Endothelial cell of umbilical vein (primary cell): ENCODE measurements around the gene CLOCK. TPM values are rescaled to one million over a fixed set of nuclear protein-coding genes. Genes with fewer than 3 reads are reported as not detected.

Source experiments
- BruUV-seq: library from RNA; stranded (reverse); fragments of 400-500 nt; replicated peaks from 2 replicates; lab custom pipeline; 2021; lab: Mats Ljungman, UMichigan
- CTCF ChIA-PET: fragments of 300-600, 350-600 bp; sonication (Branson Sonifier 250); formaldehyde crosslinking; loops from one replicate; lab custom pipeline; 2021; ENCODE audit warnings: antibody characterized with exemption, inconsistent platforms; lab: Charles Lee
- POLR2A ChIA-PET: fragments of 300-600, 350-600 bp; sonication (Branson Sonifier 250); formaldehyde crosslinking; loops from one replicate; lab custom pipeline; 2021; ENCODE audit warnings: antibody characterized with exemption, inconsistent platforms; lab: Charles Lee
- DNase-seq: peaks from one replicate; pipeline ENCODE4 v3.0.0-alpha.2; 2011; ENCODE audit warnings: low read depth, low spot score
- FAIRE-seq: peaks from 2 replicates; lab custom pipeline; 2011; peaks lifted over from hg19 to GRCh38; lab: Jason Lieb, UNC
- H2AFZ ChIP-seq: 2 replicates; pipeline ENCODE4 v1.6.0; 2012; ENCODE audit warnings: low read depth, low read length, control low read depth, inconsistent platforms
- H3K27ac ChIP-seq: 2 replicates; pipeline ENCODE4 v1.5.1; 2011; ENCODE audit warnings: low read depth, mild to moderate bottlenecking, control low read depth, low read length, moderate library complexity; ENCODE audit not compliant: insufficient read depth
- H3K27me3 ChIP-seq, 2 experiments: 2 replicates each; pipeline versions ENCODE4 v1.6.0 to v1.6.1; 2011; ENCODE audit warnings: low read length in 2 of 2, mixed read lengths in 1 of 2; ENCODE audit not compliant: control insufficient read depth in 2 of 2, insufficient read depth in 2 of 2
- H3K36me3 ChIP-seq, 2 experiments: 2 replicates in 1 of 2; 3 replicates in 1 of 2; pipeline ENCODE4 v1.5.1; 2011; ENCODE audit warnings: low read length in 2 of 2, mild to moderate bottlenecking in 1 of 2, moderate library complexity in 1 of 2; ENCODE audit not compliant: control insufficient read depth in 2 of 2, insufficient read depth in 2 of 2; ENCODE audit errors: extremely low read depth in 1 of 2
- H3K4me1 ChIP-seq: 3 replicates; pipeline ENCODE4 v1.5.1; 2011; ENCODE audit warnings: mild to moderate bottlenecking, low read length; ENCODE audit not compliant: control insufficient read depth, insufficient read depth; ENCODE audit errors: extremely low read depth
- H3K4me2 ChIP-seq: 2 replicates; pipeline ENCODE4 v1.6.1; 2011; ENCODE audit warnings: low read length, control low read depth, mixed read lengths; ENCODE audit not compliant: insufficient read depth
- H3K4me3 ChIP-seq, 3 experiments: fragments of 200-600 bp in 1 of 3; sonication (generic), shearing (Covaris generic) in 1 of 3; replicated peaks in 1 of 3; 2 replicates each; pipeline ENCODE4 v1.5.1; 2011 to 2016; ENCODE audit warnings: control low read depth in 3 of 3, low read length in 3 of 3, mild to moderate bottlenecking in 2 of 3, inconsistent platforms in 1 of 3, low read depth in 1 of 3, moderate library complexity in 1 of 3; ENCODE audit not compliant: insufficient read depth in 1 of 3
- H3K79me2 ChIP-seq: 2 replicates; pipeline ENCODE4 v1.6.0; 2012; ENCODE audit warnings: low read length, inconsistent platforms; ENCODE audit not compliant: control insufficient read depth, insufficient read depth
- H3K9ac ChIP-seq: replicated peaks from 2 replicates; pipeline ENCODE3; 2011; ENCODE audit warnings: low read length, control low read depth; ENCODE audit not compliant: insufficient read depth; ENCODE audit errors: extremely low read depth
- H3K9me1 ChIP-seq: replicated peaks from 3 replicates; pipeline ENCODE4 v1.6.0; 2011; ENCODE audit warnings: mild to moderate bottlenecking, low read length; ENCODE audit not compliant: control insufficient read depth, insufficient read depth; ENCODE audit errors: extremely low read depth
- H3K9me3 ChIP-seq: replicated peaks from 2 replicates; pipeline ENCODE4 v1.5.1; 2012; ENCODE audit warnings: low read length, inconsistent platforms; ENCODE audit not compliant: control insufficient read depth, insufficient read depth
- H4K20me1 ChIP-seq: replicated peaks from 2 replicates; pipeline ENCODE3; 2011; ENCODE audit warnings: mild to moderate bottlenecking, low read length; ENCODE audit not compliant: control insufficient read depth, insufficient read depth; ENCODE audit errors: extremely low read depth
- EZH2 ChIP-seq: IDR thresholded peaks from 2 replicates; pipeline ENCODE4 v1.6.1; 2012; ENCODE audit warnings: borderline replicate concordance, low read depth, mild to moderate bottlenecking, moderate library complexity, low read length, inconsistent platforms; ENCODE audit not compliant: severe bottlenecking
- FOS ChIP-seq: IDR thresholded peaks from 2 replicates; pipeline ENCODE4 v1.6.1; 2011; ENCODE audit warnings: mild to moderate bottlenecking, low read length, moderate library complexity, borderline replicate concordance; ENCODE audit not compliant: insufficient read depth
- GATA2 ChIP-seq: IDR thresholded peaks from 2 replicates; pipeline ENCODE4 v1.7.0; 2011; ENCODE audit warnings: low read depth, mild to moderate bottlenecking, moderate library complexity, mixed read lengths, low read length; ENCODE audit not compliant: insufficient read length, insufficient read depth
- JUN ChIP-seq: IDR thresholded peaks from 2 replicates; pipeline ENCODE4 v1.6.1; 2011; ENCODE audit warnings: borderline replicate concordance, low read depth; ENCODE audit not compliant: insufficient read length, insufficient read depth
- MAX ChIP-seq: IDR thresholded peaks from 2 replicates; pipeline ENCODE4 v1.6.1; 2011; ENCODE audit not compliant: insufficient read depth, insufficient read length
- MYC ChIP-seq: IDR thresholded peaks from one replicate; pipeline ENCODE4 v1.6.1; 2011; ENCODE audit warnings: mild to moderate bottlenecking, low read depth, low read length
- POLR2A ChIP-seq: IDR thresholded peaks from 2 replicates; pipeline ENCODE4 v1.6.1; 2012; ENCODE audit warnings: low read depth, mild to moderate bottlenecking, control low read depth, low read length
- POLR2AphosphoS5 ChIP-seq: IDR thresholded peaks from 2 replicates; pipeline ENCODE4 v1.6.1; 2012; ENCODE audit warnings: low read depth, mild to moderate bottlenecking, control low read depth, low read length, moderate library complexity; ENCODE audit not compliant: insufficient read depth
- dilution Hi-C: fragments of 300-500 bp; cut with MboI; formaldehyde crosslinking; loops from one replicate; pipeline ENCODE4 v1.15.0; 2019; ENCODE audit warnings: low sequenced_read_pairs; ENCODE audit not compliant: extremely low pct_ligation_motif_present
- intact Hi-C: fragments of 100-400 bp; cut with micrococcal nuclease; formaldehyde crosslinking; loops from one replicate; pipeline ENCODE4 v1.10.0; 2022
- polyA plus RNA-seq, 4 experiments: library from polyadenylated mRNA; depleted of rRNA in 3 of 4; stranded (reverse) in 3 of 4; unstranded in 1 of 4; fragments of >200 nt; gene quantifications; 2 replicates each; pipeline versions ENCODE4 v1.2.1 to v1.2.3, GENCODE V29; 2011 to 2012; ENCODE audit warnings: missing spikeins in 1 of 4
- total RNA-seq: library from RNA; stranded (reverse); gene quantifications from 2 replicates; pipeline ENCODE4 v1.2.3, GENCODE V29; 2021

CLOCK gene
- total and polyA plus RNA-seq, 2 donors (not counting 3 experiments of a cell fraction or from before 2014, with no cell fraction given), result 7.5 to 23.8 TPM

GRCh38 chr4:55543858-55544257 lies 2.9 kb downstream of the CLOCK start:
- no peak for DNase-seq
- TF ChIP-seq POLR2A, result no peak
- TF ChIP-seq MAX, result no peak
- H3K36me3 ChIP-seq, result peaks cover 0 to 2% of the 10 kb centered on the region in 2 experiments
- no peak overlapping the region for H3K4me3 ChIP-seq
- no peaks in the 10 kb centered on the region for H3K27me3 ChIP-seq
- H3K9me3 ChIP-seq, result no peaks in the 10 kb centered on the region
- H2AFZ ChIP-seq, result no peak overlapping the region
- FAIRE-seq, result no peak
- peaks cover 11% of the 10 kb centered on the region for H3K4me1 ChIP-seq
- H3K79me2 ChIP-seq, result peaks cover 44% of the 10 kb centered on the region
- dilution Hi-C loops (no loop called here), intact Hi-C loops (loop anchor here (2.0 kb wide), 2 partner anchors 109 to 323 kb away; no protein-coding TSS in a partner anchor)
- ChIA-PET POLR2A (no interaction called here), CTCF (interaction anchor here (1.6 kb wide), 1 partner anchor 99 kb away, joined by 3 read pairs; no protein-coding TSS in a partner anchor)
- H3K27ac ChIP-seq, result no peak overlapping the region
- H3K4me2 ChIP-seq, result no peak overlapping the region
- no peak overlapping the region for H3K9ac ChIP-seq
- no peaks in the 10 kb centered on the region for H3K9me1 ChIP-seq
- BruUV-seq, result no TSS peak
- H4K20me1 ChIP-seq, result no peaks in the 10 kb centered on the region

- no peaks in the 10 kb centered on the region for H3K27me3 ChIP-seq
- POLR2A ChIA-PET, result no interaction called here
These were observed 6.4 kb downstream of the CLOCK start for GRCh38 chr4:55540271-55540670.

More at GRCh38 chr4:55540271-55540670, 6.4 kb downstream of the CLOCK start:
- no TSS peak for BruUV-seq
- H3K36me3 ChIP-seq, result peaks cover 0 to 2% of the 10 kb centered on the region in 2 experiments
- TF ChIP-seq FOS (no peak), MAX (no peak), MYC (no peak), EZH2 (no peak), GATA2 (no peak), POLR2AphosphoS5 (no peak), JUN (no peak)
- DNase-seq (no peak), FAIRE-seq (no peak)
- no peaks in the 10 kb centered on the region for H4K20me1 ChIP-seq
- H3K9ac ChIP-seq, result no peak overlapping the region
- H3K79me2 ChIP-seq, result peaks cover 68% of the 10 kb centered on the region
- H3K4me1 ChIP-seq, result peaks cover 3% of the 10 kb centered on the region
- no peak overlapping the region for H3K27ac ChIP-seq
- no peak overlapping the region for H2AFZ ChIP-seq
- no peaks in the 10 kb centered on the region for H3K9me1 ChIP-seq
- intact Hi-C loops, result no loop called here
- H3K4me3 ChIP-seq, result no peak overlapping the region
- no peak overlapping the region for H3K4me2 ChIP-seq
- H3K9me3 ChIP-seq, result no peaks in the 10 kb centered on the region
- dilution Hi-C loops, result no loop called here
- CTCF ChIA-PET, result no interaction called here
